H1 (cell line): ENCODE results near the gene ZNF211. TPM values are rescaled to one million over a fixed set of nuclear protein-coding genes. Genes with fewer than 3 reads are reported as not detected.

Experiments
- ASH2L ChIP-seq: fragments of 200-600, 300-600 bp; sonication (generic); IDR thresholded peaks from one replicate; pipeline ENCODE4 v1.7.1; 2017; ENCODE audit warnings: low read length
- KDM5A ChIP-seq: fragments of 200-600 bp; IDR thresholded peaks from 2 replicates; pipeline ENCODE4 v1.7.1; 2012; ENCODE audit warnings: mild to moderate bottlenecking, low read length, inconsistent platforms, mixed read lengths
- NRF1 ChIP-seq: IDR thresholded peaks from 2 replicates; pipeline ENCODE4 v1.6.1; 2011; ENCODE audit warnings: mild to moderate bottlenecking, low read depth, low read length, improper control_type of control experiment
- RNF2 ChIP-seq: fragments of 200-900, 300-1000 bp; sonication (generic); IDR thresholded peaks from 2 replicates; pipeline ENCODE4 v1.7.1; 2016; ENCODE audit warnings: borderline replicate concordance, low read depth, mild to moderate bottlenecking, antibody characterized with exemption, low read length; ENCODE audit not compliant: poor library complexity, severe bottlenecking; ENCODE audit errors: missing control alignments
- SAP30 ChIP-seq: fragments of 300-600 bp; sonication (generic); IDR thresholded peaks from 2 replicates; pipeline ENCODE4 v1.7.1; 2012; ENCODE audit warnings: low read length, moderate library complexity, mild to moderate bottlenecking, inconsistent platforms; ENCODE audit not compliant: insufficient read depth, insufficient replicate concordance
- SIN3A ChIP-seq, 2 experiments: IDR thresholded peaks in 1 of 2; conservative IDR thresholded peaks in 1 of 2; 2 replicates each; pipeline ENCODE4 v1.6.1; 2011 to 2012; ENCODE audit warnings: low read length in 2 of 2, improper control_type of control experiment in 1 of 2, low read depth in 1 of 2, mild to moderate bottlenecking in 1 of 2
- SP4 ChIP-seq: IDR thresholded peaks from 2 replicates; pipeline ENCODE4 v1.6.1; 2012; ENCODE audit warnings: low read length, inconsistent platforms
- TAF1 ChIP-seq: IDR thresholded peaks from 2 replicates; pipeline ENCODE4 v1.6.1; 2011; ENCODE audit warnings: mild to moderate bottlenecking, low read depth, low read length
- TBP ChIP-seq: IDR thresholded peaks from 2 replicates; pipeline ENCODE4 v1.6.1; 2011; ENCODE audit warnings: low read depth, low read length, improper control_type of control experiment
- TEAD4 ChIP-seq: IDR thresholded peaks from 2 replicates; pipeline ENCODE4 v1.6.1; 2012; ENCODE audit warnings: low read depth, low read length, inconsistent platforms, mixed read lengths
- polyA plus RNA-seq, 7 experiments: library from polyadenylated mRNA; depleted of rRNA in 3 of 7; stranded (reverse) in 5 of 7; unstranded in 2 of 7; fragments of >200 nt in 5 of 7; fragments of 200-250 nt in 2 of 7; gene quantifications; 1 replicate in 5 of 7; 2 replicates in 1 of 7; 4 replicates in 1 of 7; pipeline versions ENCODE4 v1.2.1 to v1.2.3, GENCODE V29; 2011 to 2013; ENCODE audit warnings: missing spikeins in 2 of 7, mixed read lengths in 2 of 7
- total RNA-seq: library from RNA; stranded (reverse); fragmentation: NEBNext Ultra II Directional; extraction: Animal tissue kit (Norgen Biotek cat#: 25700); gene quantifications from 2 replicates; pipeline ENCODE4 v1.2.1, GENCODE V29; 2021

Gene ZNF211
- total and polyA plus RNA-seq, 2 of the 8 experiments (the other 6 are each of a cell fraction or from before 2014, with no cell fraction given): 7.5 to 15.7 TPM

DNA sequence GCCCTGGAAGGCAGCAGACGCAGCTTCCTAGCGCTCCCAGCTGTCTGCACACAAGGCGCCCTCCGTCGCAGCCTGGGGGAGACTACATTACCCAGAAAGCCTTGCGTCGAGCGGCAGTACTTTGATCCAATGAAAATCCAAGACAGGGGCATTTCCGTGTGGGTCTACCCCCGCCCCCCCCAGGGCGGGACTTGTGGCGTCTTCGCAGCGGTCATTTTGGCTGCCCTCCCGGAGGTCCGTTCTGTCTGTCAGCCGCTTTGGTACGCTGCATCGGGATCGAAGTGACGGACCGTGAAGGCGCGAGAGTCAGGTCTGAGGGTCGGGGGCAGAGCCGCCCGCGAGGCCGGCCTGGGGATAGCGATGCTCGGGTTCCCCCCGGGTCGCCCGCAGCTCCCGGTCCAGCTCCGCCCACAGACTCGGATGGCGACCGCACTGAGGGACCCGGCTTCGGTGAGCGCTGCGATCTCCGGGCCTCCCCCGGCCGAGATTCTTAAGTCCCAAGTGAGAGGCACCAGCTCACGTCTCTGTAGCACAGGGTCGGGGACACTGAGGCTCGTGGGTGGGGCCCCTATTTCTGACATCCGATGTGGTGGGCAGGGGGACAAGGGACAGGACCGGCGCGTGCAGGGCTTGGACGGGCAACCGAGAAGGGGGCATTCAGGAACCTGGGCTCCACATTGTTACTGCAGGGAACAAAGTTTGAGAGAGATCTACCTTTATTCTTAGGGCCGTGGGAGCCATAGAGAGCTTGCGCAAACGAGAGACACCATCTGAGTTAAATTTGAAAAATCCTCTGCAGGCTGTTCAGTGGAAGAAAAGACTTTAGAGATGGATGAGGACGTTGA is at the start of gene ZNF211 (continued):
- TF ChIP-seq SIN3A (conservative IDR thresholded peaks at IDR 0.05 in 1 of 2, IDR thresholded peaks at IDR 0.05 in 1 of 2; ENCODE audit: low read depth in 1 of 2, low read length in 2 of 2) (peak in 1 of 2 experiments; percentile 92; a peak in 2 of 4 replicates), TAF1 (peak; percentile 65), RNF2 (no peak), TEAD4 (no peak), TBP (peak; percentile 45; the same call in 1 of the 2 replicates), NRF1 (no peak), SAP30 (peak; percentile 17), SP4 (peak; percentile 81; the same call in 1 of the 2 replicates), ASH2L (peak; percentile 46), KDM5A (no peak)
